ENCODE data around the gene ANO9. TPM values are rescaled to one million over a fixed set of nuclear protein-coding genes. Genes with fewer than 3 reads are reported as not detected.
A peak's percentile ranks its signal among the peaks of the same experiment; 100 is the strongest.
"Not testable (repeated sequence)": the region's sequence is repeated elsewhere in the genome, so short reads cannot be mapped to it uniquely, and the experiment has no call there.

ANO9 gene
- total RNA-seq, 1 experiment from 2014 or later, result not detected

DNA sequence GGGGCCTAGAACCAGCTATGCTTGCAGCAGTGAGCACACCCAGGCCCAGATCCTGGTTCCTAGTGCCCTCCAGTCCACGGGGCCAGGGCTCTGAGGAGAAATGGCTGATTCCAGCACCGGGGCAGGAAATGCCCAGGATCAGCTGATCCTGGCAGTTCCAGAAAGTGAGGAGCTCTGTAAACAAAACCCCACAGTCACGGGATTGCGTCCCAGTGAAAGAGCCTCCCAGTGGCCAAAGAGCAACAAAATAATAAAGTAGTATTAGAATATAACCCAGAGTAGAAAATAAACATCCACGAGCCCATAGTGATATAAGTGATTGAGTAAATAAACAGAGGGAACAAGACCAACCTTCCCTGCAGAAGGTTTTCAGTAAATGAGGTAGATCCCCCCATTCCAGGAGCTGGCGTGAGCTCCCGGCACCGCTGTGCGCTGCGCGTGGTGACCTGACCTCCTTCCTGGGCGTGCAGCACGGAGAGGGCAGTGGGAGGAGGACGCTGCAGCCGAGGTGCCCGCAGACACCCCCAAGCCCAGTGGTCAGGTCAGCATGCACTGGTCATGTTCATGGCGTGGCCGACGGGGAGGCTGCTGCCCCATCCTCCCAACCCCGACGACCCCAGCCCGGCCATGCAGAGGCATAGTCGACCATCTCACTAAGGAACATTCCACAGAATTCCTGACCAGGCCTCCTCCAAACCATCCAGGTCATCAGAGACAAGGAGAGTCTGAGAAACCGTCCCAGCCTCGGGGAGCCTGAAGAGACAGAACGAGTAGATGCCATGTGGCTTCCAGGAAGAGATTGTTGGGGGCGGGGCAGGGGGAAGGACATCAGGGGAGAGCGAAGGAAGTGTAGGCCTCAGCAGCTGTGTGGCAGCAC is 28.1 kb upstream of the ANO9 start:
- no TSS peak for BruUV-seq (replicated peaks)
- peak overlapping the region; percentile 77 for H3K27ac ChIP-seq (ENCODE audit: low read depth, low read length, poor library complexity, severe bottlenecking)
- no peaks in the 10 kb centered on the region for H3K9me3 ChIP-seq (ENCODE audit: low read depth, low read length, poor library complexity, severe bottlenecking)
- H3K36me3 ChIP-seq (ENCODE audit: insufficient read depth, low read length, poor library complexity, severe bottlenecking), result no peaks in the 10 kb centered on the region
- H3K27me3 ChIP-seq (replicated peaks; ENCODE audit: insufficient read depth, low read depth, low read length, poor library complexity), result no peaks in the 10 kb centered on the region
- POLR2A ChIA-PET (ENCODE audit: low non-redundant PET), result interaction anchor here (0.5 kb wide), 1 partner anchor 11 kb away, joined by 7 read pairs; no protein-coding TSS in a partner anchor
- peaks cover 6% of the 10 kb centered on the region for H3K4me1 ChIP-seq (ENCODE audit: insufficient read depth, low read length, poor library complexity, severe bottlenecking)
- intact Hi-C loops (cut with micrococcal nuclease; ENCODE audit: unreplicated experiment), result no loop called here
- peak overlapping the region; percentile 18 for H3K4me3 ChIP-seq (ENCODE audit: low read depth, low read length, poor library complexity, severe bottlenecking)
- CTCF ChIA-PET, result interaction anchor here (0.7 kb wide), 1 partner anchor 62 kb away, joined by 3 read pairs; no protein-coding TSS in a partner anchor
- TF ChIP-seq, protein P1, sequence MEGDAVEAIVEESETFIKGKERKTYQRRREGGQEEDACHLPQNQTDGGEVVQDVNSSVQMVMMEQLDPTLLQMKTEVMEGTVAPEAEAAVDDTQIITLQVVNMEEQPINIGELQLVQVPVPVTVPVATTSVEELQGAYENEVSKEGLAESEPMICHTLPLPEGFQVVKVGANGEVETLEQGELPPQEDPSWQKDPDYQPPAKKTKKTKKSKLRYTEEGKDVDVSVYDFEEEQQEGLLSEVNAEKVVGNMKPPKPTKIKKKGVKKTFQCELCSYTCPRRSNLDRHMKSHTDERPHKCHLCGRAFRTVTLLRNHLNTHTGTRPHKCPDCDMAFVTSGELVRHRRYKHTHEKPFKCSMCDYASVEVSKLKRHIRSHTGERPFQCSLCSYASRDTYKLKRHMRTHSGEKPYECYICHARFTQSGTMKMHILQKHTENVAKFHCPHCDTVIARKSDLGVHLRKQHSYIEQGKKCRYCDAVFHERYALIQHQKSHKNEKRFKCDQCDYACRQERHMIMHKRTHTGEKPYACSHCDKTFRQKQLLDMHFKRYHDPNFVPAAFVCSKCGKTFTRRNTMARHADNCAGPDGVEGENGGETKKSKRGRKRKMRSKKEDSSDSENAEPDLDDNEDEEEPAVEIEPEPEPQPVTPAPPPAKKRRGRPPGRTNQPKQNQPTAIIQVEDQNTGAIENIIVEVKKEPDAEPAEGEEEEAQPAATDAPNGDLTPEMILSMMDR (conservative IDR thresholded peaks at IDR 0.05; ENCODE audit: low read depth, low read length), result 0 out of 2 replicates have a peak, but pooled peaks have one; percentile 14
- TF ChIP-seq EZH2 (IDR thresholded peaks at IDR 0.05; ENCODE audit: borderline replicate concordance, low read depth, low read length, poor library complexity, severe bottlenecking), result no peak
- peak; percentile 21 for DNase-seq (ENCODE audit: low spot score)

DNA sequence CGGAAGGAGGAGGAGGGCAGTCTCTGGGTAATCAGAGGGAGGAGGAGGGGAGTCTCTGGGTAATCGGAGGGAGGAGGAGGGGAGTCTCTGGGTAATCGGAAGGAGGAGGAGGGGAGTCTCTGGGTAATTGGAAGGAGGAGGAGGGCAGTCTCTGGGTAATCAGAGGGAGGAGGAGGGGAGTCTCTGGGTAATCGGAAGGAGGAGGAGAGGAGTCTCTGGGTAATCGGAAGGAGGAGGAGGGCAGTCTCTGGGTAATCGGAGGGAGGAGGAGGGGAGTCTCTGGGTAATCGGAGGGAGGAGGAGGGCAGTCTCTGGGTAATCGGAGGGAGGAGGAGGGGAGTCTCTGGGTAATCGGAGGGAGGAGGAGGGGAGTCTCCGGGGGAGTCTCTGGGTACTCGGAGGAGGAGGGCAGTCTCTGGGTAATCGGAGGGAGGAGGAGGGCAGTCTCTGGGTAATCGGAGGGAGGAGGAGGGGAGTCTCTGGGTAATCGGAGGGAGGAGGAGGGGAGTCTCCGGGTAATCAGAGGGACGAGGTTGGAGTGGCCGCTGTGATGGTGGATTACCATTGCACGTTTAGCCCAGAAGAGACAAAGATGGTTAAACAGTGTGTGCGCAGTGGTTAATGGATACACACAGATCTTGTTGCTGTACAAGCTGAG is 27.3 kb upstream of the ANO9 start:
- H3K36me3 ChIP-seq (ENCODE audit: insufficient read depth, low read length, poor library complexity, severe bottlenecking); H3K4me1 ChIP-seq (ENCODE audit: insufficient read depth, low read length, poor library complexity, severe bottlenecking); H3K9me3 ChIP-seq (ENCODE audit: low read depth, low read length, poor library complexity, severe bottlenecking); intact Hi-C loops (cut with micrococcal nuclease; ENCODE audit: unreplicated experiment); H3K27me3 ChIP-seq (replicated peaks; ENCODE audit: insufficient read depth, low read depth, low read length, poor library complexity); BruUV-seq (replicated peaks): not testable (repeated sequence)
- CTCF ChIA-PET, result interaction anchor here (0.7 kb wide), 1 partner anchor 62 kb away, joined by 3 read pairs; no protein-coding TSS in a partner anchor
- peak overlapping the region; percentile 77 for H3K27ac ChIP-seq (ENCODE audit: low read depth, low read length, poor library complexity, severe bottlenecking)
- H3K4me3 ChIP-seq (ENCODE audit: low read depth, low read length, poor library complexity, severe bottlenecking), result peak overlapping the region; percentile 18
- DNase-seq (ENCODE audit: low spot score), result peak; percentile 19
- POLR2A ChIA-PET (ENCODE audit: low non-redundant PET), result interaction anchor here (0.5 kb wide), 1 partner anchor 11 kb away, joined by 7 read pairs; no protein-coding TSS in a partner anchor

DNA sequence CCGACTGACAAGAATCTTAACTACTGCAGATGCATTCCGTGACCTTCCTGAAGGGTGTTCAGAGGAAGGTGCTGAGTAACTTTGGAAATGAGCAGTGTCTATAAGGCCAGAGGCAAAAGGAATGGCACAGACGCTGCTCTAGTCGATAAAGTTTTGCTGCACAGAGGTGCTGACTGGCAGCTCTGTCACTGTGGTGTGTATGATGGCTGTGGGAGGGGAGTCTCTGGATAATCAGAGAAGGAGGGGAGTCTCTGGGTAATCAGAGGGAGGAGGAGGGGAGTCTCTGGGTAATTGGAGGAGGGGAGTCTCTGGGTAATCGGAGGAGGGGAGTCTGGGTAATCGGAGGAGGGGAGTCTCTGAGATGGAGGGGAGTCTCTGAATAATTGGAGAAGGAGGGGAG is 26.7 kb upstream of the ANO9 start:
- intact Hi-C loops (cut with micrococcal nuclease; ENCODE audit: unreplicated experiment), result no loop called here
- Histone ChIP-seq H3K9me3 (ENCODE audit: low read depth, low read length, poor library complexity, severe bottlenecking) (no peaks in the 10 kb centered on the region), H3K4me1 (ENCODE audit: insufficient read depth, low read length, poor library complexity, severe bottlenecking) (peaks cover 6% of the 10 kb centered on the region), H3K27ac (ENCODE audit: low read depth, low read length, poor library complexity, severe bottlenecking) (peak overlapping the region; percentile 50), H3K27me3 (replicated peaks; ENCODE audit: insufficient read depth, low read depth, low read length, poor library complexity) (no peaks in the 10 kb centered on the region), H3K4me3 (ENCODE audit: low read depth, low read length, poor library complexity, severe bottlenecking) (no peak overlapping the region), H3K36me3 (ENCODE audit: insufficient read depth, low read length, poor library complexity, severe bottlenecking) (no peaks in the 10 kb centered on the region)
- no peak for TF ChIP-seq EZH2 (IDR thresholded peaks at IDR 0.05; ENCODE audit: borderline replicate concordance, low read depth, low read length, poor library complexity, severe bottlenecking)
- TF ChIP-seq, protein P1 (conservative IDR thresholded peaks at IDR 0.05; ENCODE audit: low read depth, low read length), result no peak
- POLR2A ChIA-PET (ENCODE audit: low non-redundant PET), result no interaction called here
- peak; percentile 31 for DNase-seq (ENCODE audit: low spot score)
- BruUV-seq (replicated peaks), result no TSS peak
- CTCF ChIA-PET, result no interaction called here
